ENCODE results near the gene SPANXA1. TPM values are rescaled to one million over a fixed set of nuclear protein-coding genes. Genes with fewer than 3 reads are reported as not detected.

The SPANXA1 gene
- total and polyA plus RNA-seq, 4 donors, result not detected

Other genes with a start within 250 kb of the SPANXA1 start
- not detected for gene SPANXA2, start 5.0 kb upstream of the SPANXA1 start, total RNA-seq
- not detected for gene SPANXA2, start 5.0 kb upstream of the SPANXA1 start, polyA plus RNA-seq
- gene SPANXD, start 114.0 kb upstream of the SPANXA1 start, total RNA-seq, result not detected
- gene SPANXD, start 114.0 kb upstream of the SPANXA1 start, polyA plus RNA-seq, result not detected

All from lung (tissue), 4 donors.